ENCODE data around the gene CBX2.

- TF ChIP-seq POLR2A (IDR thresholded peaks at IDR 0.05) (no peak), CTCF (IDR thresholded peaks at IDR 0.05) (no peak)
Observed at GRCh38 chr17:79747508-79748294, 30.2 kb upstream of the CBX2 start.
